Activated gamma-delta T cell (primary cell): ENCODE results near the gene FAM133A.

Experiments
- DNase-seq: peaks from one replicate; lab custom pipeline; 2025; lab: John Stamatoyannopoulos, UW
- total RNA-seq, 2 donors: gene quantifications; one replicate each; lab custom pipeline; 2026; lab: John Stamatoyannopoulos, UW

The FAM133A gene
- 0.09 to 0.15 reads per million in 2 donors for total RNA-seq

GRCh38 chrX:93673869-93674271 lies at the start of gene FAM133A:
TSS of gene FAM133A (plus strand) at chrX:93674206. CDS start at chrX:93709420, 35,214 bp downstream.
- no peak for DNase-seq

- DNase-seq, result no peak
These were observed 36.4 kb upstream of the FAM133A start for GRCh38 chrX:93637591-93637990.

DNA sequence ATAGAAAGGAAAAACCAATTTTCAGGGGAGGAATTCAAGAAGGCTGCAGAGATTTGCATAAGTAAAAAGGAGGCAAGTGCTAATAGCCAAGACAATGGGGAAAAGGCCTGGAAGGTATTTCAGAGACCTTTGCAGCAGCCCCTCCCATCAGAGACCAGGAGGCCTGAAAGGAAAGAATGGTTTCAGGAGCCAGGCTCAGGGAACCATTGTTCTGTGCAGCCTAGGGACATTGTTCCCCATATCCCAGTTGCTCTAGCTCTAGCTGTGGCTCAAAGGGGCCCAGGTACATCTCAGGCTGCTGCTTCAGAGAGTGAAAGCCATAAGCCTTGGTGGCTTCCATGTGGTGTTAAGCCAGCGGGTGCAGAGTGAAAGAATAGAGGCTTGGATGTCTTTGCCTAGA lies 24.6 kb upstream of the FAM133A start:
- DNase-seq, result no peak

GRCh38 chrX:93660575-93660974 lies 13.4 kb upstream of the FAM133A start:
- no peak for DNase-seq

- DNase-seq, result peak; percentile 27
These were observed 744 bp upstream of the FAM133A start, which contains the start of gene NAP1L3 for GRCh38 chrX:93673056-93673868. TSS of gene NAP1L3 (minus strand) at chrX:93673578. CDS start at chrX:93673304, 274 bp downstream.

GRCh38 chrX:93695981-93696380 lies 22.0 kb downstream of the FAM133A start:
- no peak for DNase-seq

DNA sequence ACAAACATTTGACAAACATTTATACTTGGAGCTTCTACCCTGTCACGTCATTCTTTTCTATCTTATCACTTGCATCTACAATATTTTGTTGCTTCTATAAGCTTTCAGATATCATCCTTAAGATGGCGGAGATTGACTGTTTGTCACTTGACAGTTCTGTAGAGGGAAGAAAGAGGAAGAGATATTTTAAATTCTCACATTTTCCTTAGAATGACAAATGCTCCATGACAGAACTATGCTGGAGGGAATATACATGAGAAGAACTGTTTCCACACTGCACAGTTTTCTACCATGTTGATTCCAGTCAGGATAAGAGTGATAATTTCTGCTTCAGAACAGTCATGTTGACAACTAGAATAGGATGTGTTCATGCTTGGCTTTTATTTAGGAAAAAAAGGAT lies 29.7 kb downstream of the FAM133A start:
- DNase-seq, result no peak

DNA sequence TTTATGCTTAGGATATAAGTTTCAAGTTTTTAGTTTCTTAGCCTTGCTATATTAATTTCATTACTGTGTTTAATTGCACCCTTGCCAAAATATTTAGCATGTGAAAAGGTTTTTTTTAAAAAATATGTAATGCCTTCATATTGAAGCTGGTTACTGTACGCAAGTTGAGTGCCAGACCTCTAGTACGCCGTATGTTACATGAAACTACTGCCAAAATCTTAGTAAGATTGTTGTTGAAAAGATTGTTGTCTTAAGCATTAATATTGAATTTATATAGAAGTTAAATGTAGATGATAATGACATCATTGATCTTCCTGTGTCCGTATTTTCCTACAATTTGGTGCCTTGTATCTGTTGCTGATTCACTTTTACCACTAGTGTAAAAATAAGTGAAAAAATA lies 37.1 kb downstream of the FAM133A start:
- DNase-seq, result no peak

DNA sequence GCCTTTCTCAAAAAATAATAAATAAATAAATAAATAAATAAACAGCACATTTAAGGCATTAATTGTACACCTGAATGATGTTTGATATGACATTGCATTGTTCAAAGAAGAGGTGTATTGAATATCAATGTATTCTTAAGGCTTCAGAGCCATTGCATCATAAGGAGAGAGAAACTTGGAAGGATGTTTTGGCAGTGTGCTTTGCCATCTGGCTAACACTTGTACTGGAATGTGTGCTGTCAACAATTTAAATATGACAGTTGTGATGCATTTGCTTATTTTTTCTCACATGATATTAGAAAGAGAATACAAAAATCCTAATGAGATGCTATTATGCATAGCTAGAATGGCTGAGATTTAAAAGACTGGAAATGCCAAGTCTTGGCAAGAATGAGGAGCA lies 67.8 kb downstream of the FAM133A start:
- DNase-seq, result no peak

DNA sequence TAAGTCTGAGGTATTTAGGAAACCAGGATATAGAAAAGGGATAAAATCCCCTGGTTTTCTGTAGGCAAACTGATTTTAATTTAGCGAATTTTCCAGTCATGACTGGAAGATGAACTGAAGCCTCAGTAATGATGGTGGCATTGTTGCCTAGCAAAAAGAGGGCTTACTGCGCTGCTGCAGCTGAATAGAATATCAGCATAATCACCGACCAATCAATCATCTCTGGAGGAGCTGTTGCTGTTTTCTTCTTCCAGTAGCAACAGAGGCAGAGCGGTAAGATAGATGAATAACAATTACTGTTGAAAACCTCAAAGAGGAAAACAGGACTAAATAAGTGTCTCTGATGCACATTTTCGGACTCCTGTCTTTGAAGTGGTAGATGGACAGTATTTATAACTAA lies 86.2 kb downstream of the FAM133A start:
- DNase-seq, result no peak
